Gastroesophageal sphincter (tissue), 3 donors: ENCODE results near the gene PFKL.

Source experiments
- EP300 ChIP-seq: sonication (generic); formaldehyde crosslinking; IDR thresholded peaks from one replicate; pipeline ENCODE4 v1.6.1; 2017; ENCODE audit warnings: antibody characterized with exemption, mild to moderate bottlenecking
- POLR2A ChIP-seq, 2 donors: fragments of 450-650 bp; IDR thresholded peaks; one replicate each; pipeline ENCODE4 v1.6.1; 2017; ENCODE audit warnings: antibody characterized with exemption in 2 of 2, mild to moderate bottlenecking in 2 of 2, moderate library complexity in 1 of 2
- POLR2AphosphoS5 ChIP-seq: sonication (generic); formaldehyde crosslinking; IDR thresholded peaks from one replicate; pipeline ENCODE4 v1.6.1; 2017; ENCODE audit warnings: antibody characterized with exemption
- TF ChIP-seq, protein P1 (sequence below), 4 experiments: fragments of 200-600 bp in 2 of 4; fragments of 450-650 bp in 2 of 4; sonication (generic) in 1 of 4; IDR thresholded peaks; one replicate each; pipeline ENCODE4 v1.5.1; 2017 to 2019; ENCODE audit warnings: antibody characterized with exemption in 4 of 4, mild to moderate bottlenecking in 2 of 4, moderate library complexity in 2 of 4

DNA sequence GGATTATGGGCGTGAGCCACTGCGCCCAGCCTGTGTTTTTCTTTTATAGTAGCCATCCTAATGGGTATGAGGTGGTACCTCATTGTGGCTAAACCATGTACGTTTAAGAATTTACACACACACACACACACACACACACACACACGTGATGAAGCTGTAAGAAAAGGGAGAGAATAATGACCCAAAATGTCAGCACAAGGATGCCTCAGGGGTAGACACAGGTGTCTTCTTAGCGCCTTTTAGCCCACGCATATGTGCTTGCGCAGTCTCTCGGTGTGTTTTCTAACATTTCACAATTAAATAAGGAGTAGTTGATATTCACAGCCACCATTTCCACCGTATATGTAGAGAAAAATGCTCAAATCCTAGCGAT lies 782 bp upstream of the PFKL start:
- TF ChIP-seq, protein P1, sequence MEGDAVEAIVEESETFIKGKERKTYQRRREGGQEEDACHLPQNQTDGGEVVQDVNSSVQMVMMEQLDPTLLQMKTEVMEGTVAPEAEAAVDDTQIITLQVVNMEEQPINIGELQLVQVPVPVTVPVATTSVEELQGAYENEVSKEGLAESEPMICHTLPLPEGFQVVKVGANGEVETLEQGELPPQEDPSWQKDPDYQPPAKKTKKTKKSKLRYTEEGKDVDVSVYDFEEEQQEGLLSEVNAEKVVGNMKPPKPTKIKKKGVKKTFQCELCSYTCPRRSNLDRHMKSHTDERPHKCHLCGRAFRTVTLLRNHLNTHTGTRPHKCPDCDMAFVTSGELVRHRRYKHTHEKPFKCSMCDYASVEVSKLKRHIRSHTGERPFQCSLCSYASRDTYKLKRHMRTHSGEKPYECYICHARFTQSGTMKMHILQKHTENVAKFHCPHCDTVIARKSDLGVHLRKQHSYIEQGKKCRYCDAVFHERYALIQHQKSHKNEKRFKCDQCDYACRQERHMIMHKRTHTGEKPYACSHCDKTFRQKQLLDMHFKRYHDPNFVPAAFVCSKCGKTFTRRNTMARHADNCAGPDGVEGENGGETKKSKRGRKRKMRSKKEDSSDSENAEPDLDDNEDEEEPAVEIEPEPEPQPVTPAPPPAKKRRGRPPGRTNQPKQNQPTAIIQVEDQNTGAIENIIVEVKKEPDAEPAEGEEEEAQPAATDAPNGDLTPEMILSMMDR (IDR thresholded peaks at IDR 0.05) = no peak
- no peak for TF ChIP-seq POLR2A (IDR thresholded peaks at IDR 0.05)
- TF ChIP-seq POLR2AphosphoS5 = no peak
- no peak for TF ChIP-seq EP300
